ENCODE data around the gene PLIN5.

Gene PLIN5

GRCh38 chr19:4474514-4475022, 60.5 kb downstream of the PLIN5 start:
- peaks cover 33% of the 10 kb centered on the region for H3K36me3 ChIP-seq (ENCODE audit: insufficient read depth, low read depth, low read length)
- H3K27ac ChIP-seq (ENCODE audit: low read length), result peak overlapping the region; percentile 26
- H3K27me3 ChIP-seq (ENCODE audit: insufficient read depth, low read length), result no peaks in the 10 kb centered on the region
- H3K4me1 ChIP-seq (ENCODE audit: insufficient read depth, low read length), result 0 out of 2 replicates have a peak, but pooled peaks cover 5% of the 10 kb centered on the region
- peak overlapping the region; percentile 76; the same call in 1 of the 2 replicates for H3K9ac ChIP-seq (ENCODE audit: low read depth, low read length)
- no peaks in the 10 kb centered on the region for H3K9me3 ChIP-seq (ENCODE audit: insufficient read depth, low read depth, low read length)
- H3K4me3 ChIP-seq (ENCODE audit: low read length), result peak overlapping the region; percentile 74

- Histone ChIP-seq H3K36me3 (ENCODE audit: insufficient read depth, low read depth, low read length) (peaks cover 29% of the 10 kb centered on the region), H3K27me3 (ENCODE audit: insufficient read depth, low read length) (no peaks in the 10 kb centered on the region), H3K4me1 (ENCODE audit: insufficient read depth, low read length) (0 out of 2 replicates have a peak, but pooled peaks cover 5% of the 10 kb centered on the region), H3K4me3 (ENCODE audit: low read length) (peak overlapping the region; percentile 74), H3K27ac (ENCODE audit: low read length) (peak overlapping the region; percentile 26), H3K9me3 (ENCODE audit: insufficient read depth, low read depth, low read length) (no peaks in the 10 kb centered on the region), H3K9ac (ENCODE audit: low read depth, low read length) (peak overlapping the region; percentile 76; the same call in 1 of the 2 replicates)
Measured at GRCh38 chr19:4473763-4474513, 61.1 kb downstream of the PLIN5 start.

- H3K27me3 ChIP-seq (ENCODE audit: insufficient read depth, low read length), result no peaks in the 10 kb centered on the region
- H3K27ac ChIP-seq (ENCODE audit: low read length), result no peak overlapping the region
- peak overlapping the region; percentile 80 for H3K9ac ChIP-seq (ENCODE audit: low read depth, low read length)
- H3K9me3 ChIP-seq (ENCODE audit: insufficient read depth, low read depth, low read length), result no peaks in the 10 kb centered on the region
- H3K4me1 ChIP-seq (ENCODE audit: insufficient read depth, low read length), result 0 out of 2 replicates have a peak, but pooled peaks cover 5% of the 10 kb centered on the region
- peaks cover 22% of the 10 kb centered on the region for H3K36me3 ChIP-seq (ENCODE audit: insufficient read depth, low read depth, low read length)
- peak overlapping the region; percentile 74 for H3K4me3 ChIP-seq (ENCODE audit: low read length)
Measured at GRCh38 chr19:4473011-4473762, 61.8 kb downstream of the PLIN5 start.

Data from iPS-20b (cell line).